ENCODE data around the gene SEMA5A.

GRCh38 chr5:9283473-9283872, 262.4 kb downstream of the SEMA5A start:
- TF ChIP-seq CTCF (CRISPR knock-in tag; IDR thresholded peaks at IDR 0.05), result no peak
- TF ChIP-seq CCAR2 (optimal IDR thresholded peaks at IDR 0.05; ENCODE audit: low read depth, low read length), result no peak
- TF ChIP-seq ZNF350 (CRISPR knock-in tag; IDR thresholded peaks at IDR 0.05; ENCODE audit: borderline replicate concordance, low read depth), result no peak
- no peak for TF ChIP-seq ZBTB43 (CRISPR knock-in tag; conservative IDR thresholded peaks at IDR 0.05)
- TF ChIP-seq MTF1 (CRISPR knock-in tag; IDR thresholded peaks at IDR 0.05), result no peak
- no peak for TF ChIP-seq MEF2D (CRISPR knock-in tag; IDR thresholded peaks at IDR 0.05)
- TF ChIP-seq TAF1 (CRISPR knock-in tag; IDR thresholded peaks at IDR 0.05), result no peak
- TF ChIP-seq BCL3 (CRISPR knock-in tag; IDR thresholded peaks at IDR 0.05), result no peak
- no peak for TF ChIP-seq CEBPB (IDR thresholded peaks at IDR 0.05; ENCODE audit: borderline replicate concordance, low read depth, low read length)
- no peak for TF ChIP-seq ATF3 (CRISPR knock-in tag; IDR thresholded peaks at IDR 0.05)
- no peak for TF ChIP-seq KLF15 (CRISPR knock-in tag; IDR thresholded peaks at IDR 0.05; ENCODE audit: borderline replicate concordance)
- TF ChIP-seq TIGD3 (CRISPR knock-in tag; IDR thresholded peaks at IDR 0.05; ENCODE audit: borderline replicate concordance), result no peak
